ENCODE data around the gene PLAGL1. TPM values are rescaled to one million over a fixed set of nuclear protein-coding genes. Genes with fewer than 3 reads are reported as not detected.

Gene PLAGL1
- total and polyA plus RNA-seq, 12 donors, result 5.4 to 24.6 (median 12.5) TPM

DNA sequence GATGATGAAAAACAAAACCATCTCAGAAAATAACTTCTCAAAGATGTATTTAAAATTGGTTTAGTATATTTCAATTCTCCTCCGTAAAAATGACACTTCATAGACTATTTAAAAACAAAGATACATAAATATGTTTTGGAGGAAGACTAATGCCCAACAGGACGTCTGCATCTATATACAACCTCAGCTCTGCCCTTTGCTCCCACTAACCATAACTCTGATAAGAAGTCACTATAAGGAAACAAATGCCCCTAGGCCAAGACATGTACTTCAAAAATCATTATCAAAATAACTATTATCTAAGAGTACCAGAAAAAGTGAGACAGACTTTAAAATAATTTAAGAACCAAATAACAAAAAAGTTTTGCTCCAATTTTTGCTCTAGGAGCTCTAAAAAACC is 23.4 kb downstream of the PLAGL1 start:
- DNase-seq, result no peak
- no peak overlapping the region for H3K27ac ChIP-seq
- peaks cover 0 to 5% (median 0%) of the 10 kb centered on the region in 9 donors for H3K4me1 ChIP-seq
- TF ChIP-seq, protein P1, sequence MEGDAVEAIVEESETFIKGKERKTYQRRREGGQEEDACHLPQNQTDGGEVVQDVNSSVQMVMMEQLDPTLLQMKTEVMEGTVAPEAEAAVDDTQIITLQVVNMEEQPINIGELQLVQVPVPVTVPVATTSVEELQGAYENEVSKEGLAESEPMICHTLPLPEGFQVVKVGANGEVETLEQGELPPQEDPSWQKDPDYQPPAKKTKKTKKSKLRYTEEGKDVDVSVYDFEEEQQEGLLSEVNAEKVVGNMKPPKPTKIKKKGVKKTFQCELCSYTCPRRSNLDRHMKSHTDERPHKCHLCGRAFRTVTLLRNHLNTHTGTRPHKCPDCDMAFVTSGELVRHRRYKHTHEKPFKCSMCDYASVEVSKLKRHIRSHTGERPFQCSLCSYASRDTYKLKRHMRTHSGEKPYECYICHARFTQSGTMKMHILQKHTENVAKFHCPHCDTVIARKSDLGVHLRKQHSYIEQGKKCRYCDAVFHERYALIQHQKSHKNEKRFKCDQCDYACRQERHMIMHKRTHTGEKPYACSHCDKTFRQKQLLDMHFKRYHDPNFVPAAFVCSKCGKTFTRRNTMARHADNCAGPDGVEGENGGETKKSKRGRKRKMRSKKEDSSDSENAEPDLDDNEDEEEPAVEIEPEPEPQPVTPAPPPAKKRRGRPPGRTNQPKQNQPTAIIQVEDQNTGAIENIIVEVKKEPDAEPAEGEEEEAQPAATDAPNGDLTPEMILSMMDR (IDR thresholded peaks at IDR 0.05), result no peak
- H3K36me3 ChIP-seq, result no peaks in the 10 kb centered on the region
- H3K27me3 ChIP-seq, result no peaks in the 10 kb centered on the region
- peaks cover 0 to 20% (median 0%) of the 10 kb centered on the region in 11 donors for H3K9me3 ChIP-seq
- 71 to 74% methylated on average over 2 of the region's 2 CpGs for WGBS, 2 donors
- intact Hi-C loops (cut with DNase I), result no loop called here
- ATAC-seq, result no peak
- H3K4me3 ChIP-seq, result no peak overlapping the region

DNA sequence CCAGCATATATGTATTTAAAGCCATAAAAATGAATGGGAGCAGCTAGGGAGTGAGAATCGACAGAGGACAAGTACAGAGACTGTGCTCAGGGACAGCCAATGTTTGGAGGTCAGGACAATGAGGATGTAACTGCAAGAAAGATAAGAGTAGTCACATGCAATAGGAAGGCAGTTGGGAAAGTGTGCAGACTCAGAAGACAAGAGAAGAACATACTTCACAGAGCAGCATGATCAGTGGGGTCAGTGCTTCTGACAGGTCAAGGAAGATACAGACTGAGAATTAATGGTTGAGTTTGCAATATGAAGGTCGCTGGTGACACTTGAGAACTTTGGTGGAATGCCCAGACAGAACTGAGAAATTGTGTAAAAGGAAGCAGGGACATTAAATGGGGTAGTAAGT is 25.1 kb downstream of the PLAGL1 start:
- ATAC-seq, result no peak
- TF ChIP-seq, protein P1 (IDR thresholded peaks at IDR 0.05), result no peak
- Histone ChIP-seq H3K27ac (no peak overlapping the region), H3K36me3 (no peaks in the 10 kb centered on the region), H3K4me1 (peaks cover 0 to 5% (median 0%) of the 10 kb centered on the region in 9 donors), H3K4me3 (no peak overlapping the region), H3K9me3 (peaks cover 0 to 8% (median 0%) of the 10 kb centered on the region in 11 donors), H3K27me3 (no peaks in the 10 kb centered on the region)
- intact Hi-C loops (cut with DNase I), result no loop called here
- DNase-seq, result no peak
- WGBS, 2 donors, result 70 to 78% methylated on average over 2 of the region's 2 CpGs

DNA sequence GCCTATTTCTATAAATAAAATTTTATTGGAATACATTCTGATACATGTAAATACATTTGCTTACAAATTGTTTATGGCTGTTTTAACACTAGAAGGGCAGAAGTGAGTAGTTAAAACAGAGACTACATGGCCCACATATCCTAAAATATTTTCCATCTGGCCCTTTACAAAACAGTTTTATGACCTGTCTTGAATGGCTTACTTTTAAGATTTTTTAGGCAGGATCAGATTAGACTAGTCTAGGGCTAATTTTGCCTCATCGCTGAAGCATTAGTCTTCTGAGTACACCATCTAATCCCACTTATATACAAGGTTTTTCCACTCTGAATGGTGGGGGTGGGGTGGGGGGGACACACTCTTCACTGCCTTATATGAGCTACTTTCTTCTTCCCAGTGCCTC is 27.1 kb downstream of the PLAGL1 start:
- Histone ChIP-seq H3K27me3 (no peaks in the 10 kb centered on the region), H3K4me1 (peaks cover 0 to 10% (median 0%) of the 10 kb centered on the region in 9 donors), H3K27ac (no peak overlapping the region), H3K9me3 (peaks cover 0 to 8% (median 0%) of the 10 kb centered on the region in 11 donors), H3K36me3 (no peaks in the 10 kb centered on the region), H3K4me3 (no peak overlapping the region)
- TF ChIP-seq, protein P1 (IDR thresholded peaks at IDR 0.05), result no peak
- intact Hi-C loops (cut with DNase I), result no loop called here
- no peak for ATAC-seq
- WGBS, 2 donors, result 96 to 97% methylated on average over 1 of the region's 1 CpG
- DNase-seq, result no peak

DNA sequence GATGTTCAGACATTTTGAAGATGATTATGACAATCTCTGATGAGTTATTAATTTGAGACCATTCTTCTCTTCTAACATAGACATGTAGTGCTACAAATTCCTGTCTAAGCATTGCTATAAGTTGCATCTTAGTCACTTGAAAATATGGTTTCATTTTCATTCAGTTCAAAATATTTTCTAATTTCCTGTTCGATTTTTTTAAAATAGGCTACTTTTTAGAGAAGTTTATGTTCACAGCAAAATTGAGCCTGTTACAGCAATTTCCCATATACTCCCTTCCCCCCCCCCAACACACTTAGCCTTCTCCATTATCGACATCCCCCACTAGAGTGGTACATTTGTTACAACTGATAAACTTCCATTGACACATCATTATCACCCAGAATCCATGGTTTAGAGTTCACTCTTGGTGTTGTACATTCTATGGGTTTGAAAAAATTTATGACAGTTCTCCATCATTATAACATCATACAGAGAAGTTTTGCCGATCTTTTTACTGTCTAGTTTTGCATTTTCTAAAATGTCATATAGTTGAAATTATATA is 31.2 kb downstream of the PLAGL1 start:
- Histone ChIP-seq H3K4me1 (peaks cover 0 to 10% (median 0%) of the 10 kb centered on the region in 9 donors), H3K9me3 (peaks cover 0 to 8% (median 0%) of the 10 kb centered on the region in 11 donors), H3K27me3 (no peaks in the 10 kb centered on the region), H3K4me3 (no peak overlapping the region), H3K36me3 (no peaks in the 10 kb centered on the region), H3K27ac (no peak overlapping the region)
- intact Hi-C loops (cut with DNase I), result no loop called here
- 61 to 62% methylated on average over 3 of the region's 3 CpGs for WGBS, 2 donors
- ATAC-seq (no peak), DNase-seq (no peak)
- TF ChIP-seq, protein P1 (IDR thresholded peaks at IDR 0.05), result no peak

All from heart right ventricle (tissue), 16 donors.